ENCODE measurements around the gene ELAC1.

DNA sequence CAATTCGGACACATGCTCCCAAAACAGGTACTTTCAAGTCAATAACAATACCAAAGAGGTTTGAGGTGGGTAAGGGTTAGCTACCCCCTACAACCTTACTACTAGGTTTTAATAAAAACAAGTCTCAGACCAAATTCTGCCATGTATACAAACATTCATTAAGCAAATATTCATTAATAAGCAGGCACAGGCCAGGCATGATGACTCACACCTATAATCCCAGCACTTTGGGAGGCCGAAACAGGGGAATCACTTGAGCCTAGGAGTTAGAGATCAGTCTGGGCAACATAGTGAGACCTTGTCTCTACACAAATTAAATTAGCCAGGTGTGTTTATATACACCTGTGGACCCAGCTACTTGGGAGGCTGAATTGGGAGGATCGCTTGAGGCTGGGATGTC is 11.7 kb upstream of the ELAC1 start:
- TF ChIP-seq, protein P1, sequence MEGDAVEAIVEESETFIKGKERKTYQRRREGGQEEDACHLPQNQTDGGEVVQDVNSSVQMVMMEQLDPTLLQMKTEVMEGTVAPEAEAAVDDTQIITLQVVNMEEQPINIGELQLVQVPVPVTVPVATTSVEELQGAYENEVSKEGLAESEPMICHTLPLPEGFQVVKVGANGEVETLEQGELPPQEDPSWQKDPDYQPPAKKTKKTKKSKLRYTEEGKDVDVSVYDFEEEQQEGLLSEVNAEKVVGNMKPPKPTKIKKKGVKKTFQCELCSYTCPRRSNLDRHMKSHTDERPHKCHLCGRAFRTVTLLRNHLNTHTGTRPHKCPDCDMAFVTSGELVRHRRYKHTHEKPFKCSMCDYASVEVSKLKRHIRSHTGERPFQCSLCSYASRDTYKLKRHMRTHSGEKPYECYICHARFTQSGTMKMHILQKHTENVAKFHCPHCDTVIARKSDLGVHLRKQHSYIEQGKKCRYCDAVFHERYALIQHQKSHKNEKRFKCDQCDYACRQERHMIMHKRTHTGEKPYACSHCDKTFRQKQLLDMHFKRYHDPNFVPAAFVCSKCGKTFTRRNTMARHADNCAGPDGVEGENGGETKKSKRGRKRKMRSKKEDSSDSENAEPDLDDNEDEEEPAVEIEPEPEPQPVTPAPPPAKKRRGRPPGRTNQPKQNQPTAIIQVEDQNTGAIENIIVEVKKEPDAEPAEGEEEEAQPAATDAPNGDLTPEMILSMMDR (IDR thresholded peaks at IDR 0.05): no peak
- no peak for TF ChIP-seq POLR2A (IDR thresholded peaks at IDR 0.05)
- no peak for TF ChIP-seq POLR2AphosphoS5 (IDR thresholded peaks at IDR 0.05)

Measured in suprapubic skin (tissue), 4 donors.